Measurements from ENCODE around the gene C12orf56. TPM values are rescaled to one million over a fixed set of nuclear protein-coding genes. Genes with fewer than 3 reads are reported as not detected.
"Not testable (repeated sequence)": the region's sequence is repeated elsewhere in the genome, so short reads cannot be mapped to it uniquely, and the experiment has no call there.

C12orf56 gene
- total and polyA plus RNA-seq, 3 donors from 2014 or later: 4.2 to 21.8 (median 13.1) TPM

DNA sequence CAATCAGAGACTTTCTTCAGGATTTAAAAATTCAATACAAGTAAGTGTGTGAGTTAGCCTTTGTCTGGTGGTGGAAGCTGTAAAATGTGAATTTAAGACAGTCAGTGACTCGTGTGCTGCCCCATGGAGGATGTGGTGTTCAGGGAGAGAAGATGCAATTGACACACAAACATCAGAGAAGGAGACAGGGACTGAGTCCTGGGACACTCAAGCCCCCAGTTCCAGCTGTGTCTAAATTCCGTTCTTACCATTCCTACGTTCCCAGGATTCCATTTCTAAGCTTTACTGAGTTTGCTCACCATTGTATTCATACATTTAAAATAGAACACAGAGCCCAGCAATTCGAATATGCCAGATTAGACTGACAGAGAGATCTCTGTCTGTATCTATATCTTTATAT is 67.6 kb downstream of the C12orf56 start:
- 73 to 80% methylated on average over 4 of the region's 4 CpGs for WGBS, 2 donors
- no peak for TF ChIP-seq POLR2A (IDR thresholded peaks at IDR 0.05)
- Histone ChIP-seq H3K9me3 (no peaks in the 10 kb centered on the region), H3K4me1 (no peaks in the 10 kb centered on the region), H3K4me3 (no peak overlapping the region), H3K36me3 (ENCODE audit: low read depth, missing control alignments) (no peaks in the 10 kb centered on the region), H3K27me3 (no peaks in the 10 kb centered on the region), H3K27ac (no peak overlapping the region)
- DNase-seq: no peak
- intact Hi-C loops (cut with DNase I; ENCODE audit: low total_unique reads): no loop called here

DNA sequence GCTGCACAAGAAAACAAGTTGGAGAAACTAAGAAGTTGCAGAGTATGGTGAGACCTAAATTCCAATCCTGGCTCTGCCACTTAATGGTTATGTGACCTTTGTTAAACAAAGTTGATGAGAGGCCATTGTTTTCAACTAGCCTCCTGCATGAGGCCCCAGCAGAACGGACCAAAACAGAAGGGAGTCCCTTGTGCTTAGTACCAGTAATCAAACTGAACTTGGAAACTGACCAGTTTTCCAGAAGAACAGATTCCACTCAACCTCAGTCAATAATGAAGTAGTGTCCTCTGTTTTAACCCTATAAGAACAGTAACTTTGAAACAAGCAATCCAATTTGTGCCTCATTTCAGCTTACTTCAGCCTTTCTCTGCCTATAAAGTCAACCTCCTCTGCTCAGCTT is 69.9 kb downstream of the C12orf56 start:
- Histone ChIP-seq H3K9me3 (no peaks in the 10 kb centered on the region), H3K4me1 (no peaks in the 10 kb centered on the region), H3K27me3 (no peaks in the 10 kb centered on the region), H3K4me3 (no peak overlapping the region), H3K27ac (no peak overlapping the region), H3K36me3 (ENCODE audit: low read depth, missing control alignments) (no peaks in the 10 kb centered on the region)
- no peak for DNase-seq
- TF ChIP-seq, protein P1, sequence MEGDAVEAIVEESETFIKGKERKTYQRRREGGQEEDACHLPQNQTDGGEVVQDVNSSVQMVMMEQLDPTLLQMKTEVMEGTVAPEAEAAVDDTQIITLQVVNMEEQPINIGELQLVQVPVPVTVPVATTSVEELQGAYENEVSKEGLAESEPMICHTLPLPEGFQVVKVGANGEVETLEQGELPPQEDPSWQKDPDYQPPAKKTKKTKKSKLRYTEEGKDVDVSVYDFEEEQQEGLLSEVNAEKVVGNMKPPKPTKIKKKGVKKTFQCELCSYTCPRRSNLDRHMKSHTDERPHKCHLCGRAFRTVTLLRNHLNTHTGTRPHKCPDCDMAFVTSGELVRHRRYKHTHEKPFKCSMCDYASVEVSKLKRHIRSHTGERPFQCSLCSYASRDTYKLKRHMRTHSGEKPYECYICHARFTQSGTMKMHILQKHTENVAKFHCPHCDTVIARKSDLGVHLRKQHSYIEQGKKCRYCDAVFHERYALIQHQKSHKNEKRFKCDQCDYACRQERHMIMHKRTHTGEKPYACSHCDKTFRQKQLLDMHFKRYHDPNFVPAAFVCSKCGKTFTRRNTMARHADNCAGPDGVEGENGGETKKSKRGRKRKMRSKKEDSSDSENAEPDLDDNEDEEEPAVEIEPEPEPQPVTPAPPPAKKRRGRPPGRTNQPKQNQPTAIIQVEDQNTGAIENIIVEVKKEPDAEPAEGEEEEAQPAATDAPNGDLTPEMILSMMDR (IDR thresholded peaks at IDR 0.05): no peak
- WGBS, 2 donors: 26 to 45% methylated on average over 1 of the region's 1 CpG
- intact Hi-C loops (cut with DNase I; ENCODE audit: low total_unique reads): no loop called here

DNA sequence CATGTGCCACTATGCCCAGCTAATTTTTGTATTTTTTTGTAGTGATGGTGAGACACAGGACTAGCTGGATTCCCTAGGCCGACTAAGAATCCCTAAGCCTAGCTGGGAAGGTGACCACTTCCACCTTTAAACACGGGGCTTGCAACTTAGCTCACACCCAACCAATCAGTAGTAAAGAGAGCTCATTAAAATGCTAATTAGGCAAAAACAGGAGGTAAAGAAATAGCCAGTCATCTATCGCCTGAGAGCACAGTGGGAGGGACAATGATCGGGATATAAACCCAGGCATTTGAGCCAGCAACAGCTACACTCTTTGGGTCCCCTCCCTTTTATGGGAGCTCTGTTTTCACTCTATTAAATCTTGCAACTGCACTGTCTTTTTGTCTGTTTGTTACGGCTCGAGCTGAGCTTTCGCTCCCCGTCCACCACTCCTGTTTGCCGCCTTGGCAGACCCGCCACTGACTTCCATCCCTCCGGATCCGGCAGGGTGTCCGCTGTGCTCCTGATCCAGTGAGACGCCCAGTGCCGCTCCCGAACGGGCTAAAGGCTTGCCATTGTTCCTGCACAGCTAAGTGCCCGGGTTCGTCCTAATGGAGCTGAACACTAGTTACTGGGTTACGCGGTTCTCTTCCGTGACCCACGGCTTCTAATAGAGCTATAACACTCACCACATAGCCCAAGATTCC is 70.9 kb downstream of the C12orf56 start:
- intact Hi-C loops (cut with DNase I; ENCODE audit: low total_unique reads); H3K36me3 ChIP-seq (ENCODE audit: low read depth, missing control alignments); H3K4me3 ChIP-seq; H3K9me3 ChIP-seq; H3K4me1 ChIP-seq; H3K27me3 ChIP-seq; H3K27ac ChIP-seq; DNase-seq: not testable (repeated sequence)
- 84 to 90% methylated on average over 21 to 23 of the region's 23 CpGs for WGBS, 2 donors

DNA sequence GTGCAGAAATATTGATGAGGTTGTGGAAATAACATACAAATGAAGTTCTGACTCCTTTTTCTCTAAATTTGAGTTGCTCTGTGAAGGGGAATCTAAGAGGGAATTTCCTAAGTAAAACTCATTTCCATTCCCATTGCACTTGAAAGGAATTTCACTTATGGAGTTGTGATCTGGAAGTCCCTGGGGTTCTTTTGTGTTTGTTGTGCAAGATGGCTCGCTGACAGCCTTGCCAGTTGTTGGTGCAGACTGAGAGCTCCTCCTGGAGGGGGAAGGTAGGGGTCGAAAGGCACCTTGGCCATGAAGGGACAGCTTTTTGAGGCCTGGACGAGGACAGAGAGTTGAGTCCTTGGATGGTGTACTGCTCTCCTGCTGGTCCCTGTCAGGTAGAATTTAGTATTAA is 72.0 kb downstream of the C12orf56 start:
- H3K4me1 ChIP-seq: no peaks in the 10 kb centered on the region

DNA sequence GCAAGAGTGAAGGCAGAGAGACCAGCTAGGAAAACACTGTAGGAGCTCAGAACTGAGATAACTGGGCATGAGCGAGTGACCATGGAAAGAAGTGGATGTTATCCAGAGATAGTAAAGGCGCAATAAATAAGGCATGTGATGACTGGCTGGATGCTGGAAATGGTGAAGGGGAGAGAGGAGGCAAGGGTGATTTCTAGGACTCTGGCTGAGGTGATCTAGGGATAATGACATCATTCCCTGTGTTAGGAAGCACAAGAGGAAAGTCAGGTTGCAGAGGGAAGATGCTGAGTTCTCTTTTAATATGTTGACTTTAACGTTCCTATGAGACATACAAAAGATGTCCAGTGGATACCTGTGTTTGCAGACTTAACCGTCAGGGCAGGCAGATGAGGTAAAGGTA is 78.7 kb downstream of the C12orf56 start:
- H3K27ac ChIP-seq: no peak overlapping the region
- intact Hi-C loops (cut with DNase I; ENCODE audit: low total_unique reads): no loop called here
- no peaks in the 10 kb centered on the region for H3K36me3 ChIP-seq (ENCODE audit: low read depth, missing control alignments)
- DNase-seq: no peak
- H3K9me3 ChIP-seq: no peaks in the 10 kb centered on the region
- H3K4me1 ChIP-seq: no peaks in the 10 kb centered on the region
- TF ChIP-seq, protein P1 (IDR thresholded peaks at IDR 0.05): no peak
- TF ChIP-seq POLR2A (IDR thresholded peaks at IDR 0.05): no peak
- H3K27me3 ChIP-seq: no peaks in the 10 kb centered on the region
- 77 to 91% methylated on average over 4 of the region's 4 CpGs for WGBS, 2 donors
- H3K4me3 ChIP-seq: no peak overlapping the region

More for the DNA sequence above, 72.0 kb downstream of the C12orf56 start:
- DNase-seq: no peak
- Histone ChIP-seq H3K27ac (no peak overlapping the region), H3K27me3 (no peaks in the 10 kb centered on the region), H3K36me3 (ENCODE audit: low read depth, missing control alignments) (no peaks in the 10 kb centered on the region), H3K4me3 (no peak overlapping the region), H3K9me3 (no peaks in the 10 kb centered on the region)
- intact Hi-C loops (cut with DNase I; ENCODE audit: low total_unique reads): no loop called here
- 37 to 69% methylated on average over 3 of the region's 3 CpGs for WGBS, 2 donors
- TF ChIP-seq, protein P1 (IDR thresholded peaks at IDR 0.05): no peak
- TF ChIP-seq POLR2A (IDR thresholded peaks at IDR 0.05): no peak

DNA sequence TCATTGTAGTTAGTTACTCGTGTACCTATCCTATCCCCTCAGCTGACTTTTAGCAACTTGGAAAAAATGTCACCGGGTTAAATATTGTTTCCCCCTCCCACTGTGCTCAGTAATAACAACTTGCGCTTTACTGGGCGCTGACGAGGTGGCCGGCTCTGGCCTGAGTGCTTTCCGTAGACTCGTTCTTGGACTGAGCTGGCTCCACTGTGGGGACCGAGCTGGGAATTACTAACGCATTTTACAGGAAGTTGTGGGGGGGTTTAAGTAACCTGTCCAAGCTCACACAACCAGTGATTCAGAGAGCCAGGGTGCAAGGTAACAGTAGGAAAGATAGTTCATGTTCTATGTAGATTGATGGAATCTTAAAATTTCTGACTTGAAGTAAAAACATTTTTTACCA is 86.0 kb downstream of the C12orf56 start:
- no peaks in the 10 kb centered on the region for H3K27me3 ChIP-seq
- H3K4me3 ChIP-seq: no peak overlapping the region
- no peaks in the 10 kb centered on the region for H3K4me1 ChIP-seq
- TF ChIP-seq, protein P1 (IDR thresholded peaks at IDR 0.05): no peak
- TF ChIP-seq POLR2A (IDR thresholded peaks at IDR 0.05): no peak
- whole genome bisulfite sequencing, 2 donors: 72 to 75% methylated on average over 10 of the region's 10 CpGs
- DNase-seq: no peak
- no peaks in the 10 kb centered on the region for H3K9me3 ChIP-seq
- no peaks in the 10 kb centered on the region for H3K36me3 ChIP-seq (ENCODE audit: low read depth, missing control alignments)
- intact Hi-C loops (cut with DNase I; ENCODE audit: low total_unique reads): no loop called here
- no peak overlapping the region for H3K27ac ChIP-seq
